PC-9 (cell line): ENCODE data around the gene PRKCH.

ENCODE experiments used
- CTCF ChIP-seq: fragments of 200-600 bp; sonication (generic); conservative IDR thresholded peaks from 2 replicates; pipeline ENCODE4 v1.6.1; 2017; ENCODE audit warnings: mixed run types, antibody characterized with exemption, mild to moderate bottlenecking, moderate library complexity
- EZH2 ChIP-seq: fragments of 200-600 bp; sonication (generic); IDR thresholded peaks from 2 replicates; pipeline ENCODE4 v1.8.0; 2017; ENCODE audit warnings: antibody characterized with exemption, low read depth

- TF ChIP-seq CTCF (no peak), EZH2 (no peak)
These were observed 171.9 kb downstream of the PRKCH start for GRCh38 chr14:61493239-61493638.
